SK-N-DZ (cell line): Measurements from ENCODE around the gene ARL6IP4.

Experiments used
- DNase-seq: peaks from one replicate; pipeline ENCODE4 v3.0.0-alpha.2; 2015; ENCODE audit warnings: low spot score

Gene ARL6IP4

GRCh38 chr12:122990961-122991622 lies 10.6 kb downstream of the ARL6IP4 start:
- DNase-seq: no peak

GRCh38 chr12:122991623-122992275 lies 11.3 kb downstream of the ARL6IP4 start:
- DNase-seq: no peak

GRCh38 chr12:122992386-122992785 lies 11.9 kb downstream of the ARL6IP4 start:
- no peak for DNase-seq

- DNase-seq: no peak
Observed at GRCh38 chr12:122994140-122994675, 13.7 kb downstream of the ARL6IP4 start.

- DNase-seq: no peak
Observed at GRCh38 chr12:122994781-122995502, 14.5 kb downstream of the ARL6IP4 start.

- DNase-seq: no peak
Observed at GRCh38 chr12:122995503-122996187, 15.2 kb downstream of the ARL6IP4 start.

GRCh38 chr12:122996188-122996601 lies 15.7 kb downstream of the ARL6IP4 start:
- DNase-seq: no peak

- DNase-seq: no peak
Observed at GRCh38 chr12:122996621-122997342, 16.3 kb downstream of the ARL6IP4 start.

- DNase-seq: no peak
Observed at GRCh38 chr12:122997343-122998250, 17.1 kb downstream of the ARL6IP4 start.

- DNase-seq: no peak
Observed at GRCh38 chr12:122998316-122998715, 17.8 kb downstream of the ARL6IP4 start.

GRCh38 chr12:122999196-122999946 lies 18.9 kb downstream of the ARL6IP4 start:
- DNase-seq: no peak

- no peak for DNase-seq
Observed at GRCh38 chr12:122999986-123000420, 19.5 kb downstream of the ARL6IP4 start.

- DNase-seq: no peak
Observed at GRCh38 chr12:123000578-123000977, 20.1 kb downstream of the ARL6IP4 start.

- no peak for DNase-seq
Observed at GRCh38 chr12:123001464-123001863, 21.0 kb downstream of the ARL6IP4 start.

- DNase-seq: no peak
Observed at GRCh38 chr12:123003257-123003656, 22.8 kb downstream of the ARL6IP4 start.

- DNase-seq: no peak
Observed at GRCh38 chr12:123004287-123004686, 23.8 kb downstream of the ARL6IP4 start.

- no peak for DNase-seq
Observed at GRCh38 chr12:123005081-123005626, 24.7 kb downstream of the ARL6IP4 start.

GRCh38 chr12:123006977-123007376 lies 26.5 kb downstream of the ARL6IP4 start:
- DNase-seq: no peak

GRCh38 chr12:123010110-123010509 lies 29.6 kb downstream of the ARL6IP4 start:
- DNase-seq: no peak
